Pancreas (tissue), 10 donors: ENCODE measurements around the gene PHLPP2. TPM values are rescaled to one million over a fixed set of nuclear protein-coding genes. Genes with fewer than 3 reads are reported as not detected.
A peak's percentile ranks its signal among the peaks of the same experiment; 100 is the strongest.

Experiments used
- ATAC-seq, 4 donors: fragments of 200-7000 bp; cut with Tn5 transposase; one replicate each; pipeline versions ENCODE4 v1.8.0 to v1.9.1; 2020; ENCODE audit warnings: mild to moderate bottlenecking in 4 of 4, moderate library complexity in 4 of 4
- DNase-seq, 6 donors: peaks; one replicate each; pipeline ENCODE4 v3.0.0-alpha.2; 2020
- FAIRE-seq: peaks from 2 replicates; lab custom pipeline; 2012; peaks lifted over from hg19 to GRCh38; lab: Jason Lieb, UNC
- H3K27ac ChIP-seq, 4 donors: fragments of 200-600 bp; sonication (generic); 1 replicate in 3 of 4; 2 replicates in 1 of 4; pipeline versions ENCODE4 v1.5.0 to v1.8.0; 2020
- H3K27me3 ChIP-seq, 4 donors: fragments of 200-600 bp; one replicate each; pipeline ENCODE4 v1.8.0; 2021
- H3K36me3 ChIP-seq, 3 donors: fragments of 200-600 bp; sonication (generic) in 1 of 3; one replicate each; pipeline versions ENCODE4 v1.5.0 to v1.8.0; 2020 to 2021
- H3K4me1 ChIP-seq, 3 donors: fragments of 200-600 bp; one replicate each; pipeline ENCODE4 v1.8.0; 2021
- H3K4me3 ChIP-seq, 4 donors: fragments of 200-600 bp; sonication (generic) in 2 of 4; one replicate each; pipeline versions ENCODE4 v1.5.0 to v1.8.0; 2020 to 2021
- H3K9me3 ChIP-seq, 4 donors: fragments of 200-600 bp; one replicate each; pipeline ENCODE4 v1.8.0; 2021
- CTCF ChIP-seq, 4 donors: fragments of 200-600 bp; sonication (generic) in 3 of 4; IDR thresholded peaks; one replicate each; pipeline versions ENCODE4 v1.5.0 to v1.8.0; 2021; ENCODE audit warnings: antibody characterized with exemption in 4 of 4
- WGBS, 2 donors: extraction: QIAGEN DNeasy Blood & Tissue Kit; methylation state at CpG; one replicate each; pipeline ENCODE4 v1.1.7; 2013; 5-methylcytosine and 5-hydroxymethylcytosine counted together
- intact Hi-C, 3 donors: fragments of 100-400 bp; cut with DNase I; formaldehyde crosslinking; loops; one replicate each; pipeline versions ENCODE4 v1.11.1 to v1.14.2; 2022
- polyA plus RNA-seq, 2 donors: library from polyadenylated mRNA; stranded (reverse); fragments of 200-250 nt; gene quantifications; one replicate each; pipeline ENCODE4 v1.2.3, GENCODE V29; 2013
- total RNA-seq, 6 donors: library from RNA; stranded (reverse); fragmentation: NEBNext Ultra II Directional in 4 of 6; extraction: Animal tissue kit (Norgen Biotek cat#: 25700) in 4 of 6; gene quantifications; one replicate each; pipeline versions ENCODE4 v1.2.1 to v1.2.4, GENCODE V29; 2021 to 2023
- donor health status: healthy with polysubstance abuse.
- donor health status: DM: no; HTN: no; CAD: no; lungs with moderate emphysema.
- donor health status: DM: no; HTN: no; CAD: no.
- donor health status: control.
- donor health status: control.
- donor health status: Bipolar disorder and iron deficiency.
- donor health status: DM: yes; HTN: yes; CAD: no.
- donor health status: DM: no; HTN: no; CAD: no.
- donor health status: DM: no; HTN: no; CAD: no.
- donor health status: DM: yes; HTN: yes; CAD: no.

Gene PHLPP2
- total and polyA plus RNA-seq, 8 donors = 1.3 to 4.6 (median 2.8) TPM

- H3K27ac ChIP-seq = no peak overlapping the region
- WGBS, 2 donors = 89 to 92% methylated on average over 4 of the region's 4 CpGs
- intact Hi-C loops = no loop called here
- no peak overlapping the region for H3K4me3 ChIP-seq
- no peaks in the 10 kb centered on the region for H3K9me3 ChIP-seq
- no peaks in the 10 kb centered on the region for H3K4me1 ChIP-seq
- peaks cover 0 to 26% (median 0%) of the 10 kb centered on the region in 3 donors for H3K36me3 ChIP-seq
- DNase-seq (no peak), ATAC-seq (no peak), FAIRE-seq (no peak)
- H3K27me3 ChIP-seq = no peaks in the 10 kb centered on the region
- no peak for TF ChIP-seq CTCF (IDR thresholded peaks at IDR 0.05)
Measured at GRCh38 chr16:71658771-71659170, 65.7 kb downstream of the PHLPP2 start.

GRCh38 chr16:71649704-71650103, 74.8 kb downstream of the PHLPP2 start:
- FAIRE-seq = no peak
- intact Hi-C loops = no loop called here
- H3K36me3 ChIP-seq = peaks cover 0 to 4% (median 0%) of the 10 kb centered on the region in 3 donors

GRCh38 chr16:71648921-71649320, 75.6 kb downstream of the PHLPP2 start:
- TF ChIP-seq CTCF (IDR thresholded peaks at IDR 0.05) = peak in 3 of 4 donors; percentile 12 to 16 (median 14)
- intact Hi-C loops = no loop called here
- ATAC-seq (peak; percentile 34 to 55 (median 42)), FAIRE-seq (no peak), DNase-seq (no peak)
- Histone ChIP-seq H3K27me3 (no peaks in the 10 kb centered on the region), H3K36me3 (no peaks in the 10 kb centered on the region), H3K4me3 (no peak overlapping the region), H3K9me3 (no peaks in the 10 kb centered on the region), H3K4me1 (peaks cover 0 to 13% (median 0%) of the 10 kb centered on the region in 3 donors), H3K27ac (no peak overlapping the region)
- 92 to 93% methylated on average over 6 of the region's 6 CpGs for WGBS, 2 donors

More at GRCh38 chr16:71649704-71650103, 74.8 kb downstream of the PHLPP2 start:
- 91 to 95% methylated on average over 7 of the region's 7 CpGs for WGBS, 2 donors
- DNase-seq = no peak
- Histone ChIP-seq H3K9me3 (no peaks in the 10 kb centered on the region), H3K4me1 (peaks cover 0 to 13% (median 0%) of the 10 kb centered on the region in 3 donors), H3K27ac (no peak overlapping the region), H3K27me3 (no peaks in the 10 kb centered on the region), H3K4me3 (no peak overlapping the region)
- TF ChIP-seq CTCF (IDR thresholded peaks at IDR 0.05) = no peak
- ATAC-seq = peak in 1 of 4 donors; percentile 40

GRCh38 chr16:71648162-71648561, 76.3 kb downstream of the PHLPP2 start:
- H3K27me3 ChIP-seq = no peaks in the 10 kb centered on the region
- peaks cover 0 to 13% (median 0%) of the 10 kb centered on the region in 3 donors for H3K4me1 ChIP-seq
- no peaks in the 10 kb centered on the region for H3K36me3 ChIP-seq
- TF ChIP-seq CTCF (IDR thresholded peaks at IDR 0.05) = no peak
- FAIRE-seq = no peak
- intact Hi-C loops = no loop called here
- H3K27ac ChIP-seq = no peak overlapping the region
- 27 to 48% methylated on average over 2 of the region's 2 CpGs for WGBS, 2 donors
- DNase-seq = peak in 2 of 6 donors; percentile 21 to 52
- no peak overlapping the region for H3K4me3 ChIP-seq
- no peaks in the 10 kb centered on the region for H3K9me3 ChIP-seq
- peak; percentile 57 to 80 (median 66) for ATAC-seq

- Histone ChIP-seq H3K27me3 (no peaks in the 10 kb centered on the region), H3K36me3 (no peaks in the 10 kb centered on the region), H3K4me3 (no peak overlapping the region), H3K27ac (no peak overlapping the region), H3K9me3 (no peaks in the 10 kb centered on the region), H3K4me1 (peaks cover 0 to 13% (median 0%) of the 10 kb centered on the region in 3 donors)
- intact Hi-C loops = no loop called here
- TF ChIP-seq CTCF (IDR thresholded peaks at IDR 0.05) = no peak
- DNase-seq (peak in 1 of 6 donors; percentile 33), ATAC-seq (peak in 3 of 4 donors; percentile 35 to 52 (median 49)), FAIRE-seq (no peak)
- 52% methylated on average over 7 of the region's 7 CpGs for WGBS, 2 donors
Measured at GRCh38 chr16:71647391-71647790, 77.1 kb downstream of the PHLPP2 start.
